Measurements from ENCODE around the gene PFN4.
"Not testable (repeated sequence)": the region's sequence is repeated elsewhere in the genome, so short reads cannot be mapped to it uniquely, and the experiment has no call there.

The PFN4 gene

GRCh38 chr2:24111407-24111901 lies 11.7 kb downstream of the PFN4 start:
- DNase-seq (ENCODE audit: low spot score): peak; percentile 41
- no peak for FAIRE-seq

- FAIRE-seq (no peak), DNase-seq (ENCODE audit: low spot score) (no peak)
Observed at GRCh38 chr2:24110660-24111303, 12.4 kb downstream of the PFN4 start.

DNA sequence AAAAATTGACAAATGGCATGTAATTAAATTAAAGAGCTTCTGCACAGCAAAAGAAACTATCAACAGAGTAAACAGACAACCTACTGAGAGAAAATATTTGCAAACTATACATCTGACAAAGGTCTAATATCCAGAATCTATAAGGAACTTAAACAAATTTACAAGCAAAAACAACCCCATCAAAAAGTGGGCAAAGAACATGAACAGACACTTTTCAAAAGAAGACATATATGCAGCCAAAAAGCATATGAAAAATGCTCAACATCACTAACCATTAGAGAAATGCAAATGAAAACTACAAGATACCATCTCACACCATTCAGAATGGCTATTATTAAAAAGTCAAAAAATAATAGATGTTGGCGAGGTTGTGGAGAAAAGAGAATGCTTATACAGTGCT lies 13.7 kb downstream of the PFN4 start:
- DNase-seq (ENCODE audit: low spot score); FAIRE-seq: not testable (repeated sequence)

GRCh38 chr2:24107336-24107735 lies 15.8 kb downstream of the PFN4 start:
- DNase-seq (ENCODE audit: low spot score) (no peak), FAIRE-seq (no peak)

DNA sequence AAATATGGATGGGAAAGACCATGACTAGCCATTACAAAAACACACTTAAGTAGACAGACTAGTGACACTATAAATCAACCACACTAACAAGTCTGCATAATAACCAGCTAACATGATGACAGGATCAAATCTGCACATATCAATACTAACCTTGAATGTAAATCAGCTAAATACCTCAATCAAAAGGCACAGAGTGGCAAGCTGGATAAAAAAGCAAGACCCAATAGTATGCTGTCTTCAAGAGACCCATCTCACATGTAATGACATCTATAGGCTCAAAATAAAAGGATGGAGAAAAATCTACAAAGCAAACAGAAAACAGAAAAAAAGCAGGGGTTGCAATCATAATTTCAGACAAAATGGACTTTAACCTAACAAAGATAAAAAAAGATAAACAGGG lies 16.3 kb downstream of the PFN4 start:
- FAIRE-seq (no peak), DNase-seq (ENCODE audit: low spot score) (no peak)

GRCh38 chr2:24105816-24106215 lies 17.3 kb downstream of the PFN4 start:
- FAIRE-seq (no peak), DNase-seq (ENCODE audit: low spot score) (no peak)

DNA sequence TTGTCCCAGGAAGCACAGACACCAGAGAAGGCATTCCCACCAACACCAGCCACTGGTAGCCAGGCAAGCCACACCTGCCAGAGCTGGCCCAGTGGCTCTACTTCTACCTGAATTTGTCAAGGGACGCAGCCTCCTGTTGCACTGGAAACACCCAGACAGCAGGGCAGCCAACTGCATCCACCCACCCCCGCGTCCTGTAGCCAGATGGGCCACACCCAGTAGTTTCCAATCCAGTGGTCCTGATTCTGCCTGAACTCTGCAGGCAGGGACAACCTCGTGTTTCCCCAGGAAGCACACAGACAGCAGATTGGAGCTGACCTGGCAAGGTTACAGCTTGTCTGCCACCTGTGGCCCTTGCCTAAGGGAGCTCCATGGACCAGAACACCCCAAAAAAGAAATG lies 18.2 kb downstream of the PFN4 start:
- no peak for FAIRE-seq

GRCh38 chr2:24104110-24104650 lies 19.0 kb downstream of the PFN4 start:
- DNase-seq (ENCODE audit: low spot score) (no peak), FAIRE-seq (no peak)

More for the DNA sequence above, 18.2 kb downstream of the PFN4 start:
- DNase-seq (ENCODE audit: low spot score): no peak

DNA sequence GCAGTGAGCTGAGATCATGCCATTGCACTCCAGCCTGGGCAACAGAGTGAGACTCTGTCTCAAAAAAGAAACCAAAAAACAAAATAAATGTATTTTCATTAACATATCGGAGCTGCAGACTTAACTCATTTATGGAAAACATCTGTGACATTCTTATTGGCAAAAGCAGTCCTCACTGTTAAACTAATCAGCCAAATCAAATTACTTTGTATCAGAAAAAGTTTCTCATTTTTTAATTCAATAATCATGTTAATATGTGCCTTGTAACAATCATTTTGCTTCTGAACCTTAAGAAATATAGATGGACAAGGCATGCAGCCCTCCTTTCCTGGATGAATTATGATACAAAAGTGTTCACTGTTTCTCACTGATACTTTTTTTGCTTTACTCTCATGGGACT lies 20.5 kb downstream of the PFN4 start:
- FAIRE-seq (no peak), DNase-seq (ENCODE audit: low spot score) (no peak)

GRCh38 chr2:24101992-24102391 lies 21.1 kb downstream of the PFN4 start:
- no peak for DNase-seq (ENCODE audit: low spot score)
- FAIRE-seq: no peak

GRCh38 chr2:24100732-24101131 lies 22.4 kb downstream of the PFN4 start:
- not testable (repeated sequence) for FAIRE-seq; DNase-seq (ENCODE audit: low spot score)

DNA sequence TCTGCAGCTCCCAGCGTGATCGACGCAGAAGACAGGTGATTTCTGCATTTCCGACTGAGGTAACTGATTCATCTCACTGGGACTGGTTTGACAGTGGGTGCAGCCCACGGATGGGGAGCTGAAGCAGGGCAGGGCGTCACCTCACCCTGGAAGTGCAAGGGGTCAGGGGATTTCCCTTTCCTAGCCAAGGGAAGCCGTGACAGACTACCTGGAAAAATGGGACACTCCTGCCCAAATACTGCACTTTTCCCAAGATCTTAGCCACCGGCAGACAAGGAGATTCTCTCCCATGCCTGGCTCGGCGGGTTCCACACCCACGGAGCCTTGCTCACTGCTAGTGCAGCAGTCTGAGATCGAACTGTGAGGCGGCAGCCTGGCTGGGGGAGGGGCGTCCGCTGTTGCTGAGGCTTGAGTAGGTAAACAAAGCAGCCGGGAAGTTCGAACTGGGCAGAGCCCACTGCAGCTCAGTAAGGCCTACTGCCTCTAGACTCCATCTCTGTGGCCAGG lies 27.9 kb downstream of the PFN4 start:
- DNase-seq (ENCODE audit: low spot score); FAIRE-seq: not testable (repeated sequence)

GRCh38 chr2:24093270-24093669 lies 29.9 kb downstream of the PFN4 start:
- DNase-seq (ENCODE audit: low spot score); FAIRE-seq: not testable (repeated sequence)

DNA sequence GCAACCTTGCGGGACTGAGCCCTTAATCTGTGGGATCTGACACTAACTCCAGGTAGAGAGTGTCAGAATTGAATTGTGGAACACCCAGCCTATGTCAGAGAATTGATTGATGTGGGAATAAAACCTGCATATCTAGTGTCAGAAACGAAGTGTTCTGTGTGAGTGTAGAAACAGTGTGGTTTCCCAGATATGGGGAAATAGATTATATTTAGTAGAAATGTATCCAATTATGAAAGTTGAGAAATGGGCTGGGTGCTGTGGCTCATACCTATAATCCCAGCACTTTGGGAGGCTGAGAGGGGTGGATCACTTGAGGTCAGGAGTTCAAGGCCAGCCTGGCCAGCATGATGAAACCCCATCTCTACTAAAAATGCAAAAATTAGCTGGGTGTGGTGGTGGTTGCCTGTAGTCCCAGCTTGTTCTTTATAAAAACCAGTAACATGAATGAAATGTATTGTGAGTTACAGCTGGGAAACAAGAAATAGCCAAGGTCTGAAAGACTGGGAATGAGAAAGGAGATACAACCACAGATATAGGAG lies 34.2 kb downstream of the PFN4 start:
- no peak for FAIRE-seq

GRCh38 chr2:24087032-24087431 lies 36.1 kb downstream of the PFN4 start:
- FAIRE-seq: no peak
- DNase-seq (ENCODE audit: low spot score): no peak

More for the DNA sequence above, 34.2 kb downstream of the PFN4 start:
- DNase-seq (ENCODE audit: low spot score): no peak

DNA sequence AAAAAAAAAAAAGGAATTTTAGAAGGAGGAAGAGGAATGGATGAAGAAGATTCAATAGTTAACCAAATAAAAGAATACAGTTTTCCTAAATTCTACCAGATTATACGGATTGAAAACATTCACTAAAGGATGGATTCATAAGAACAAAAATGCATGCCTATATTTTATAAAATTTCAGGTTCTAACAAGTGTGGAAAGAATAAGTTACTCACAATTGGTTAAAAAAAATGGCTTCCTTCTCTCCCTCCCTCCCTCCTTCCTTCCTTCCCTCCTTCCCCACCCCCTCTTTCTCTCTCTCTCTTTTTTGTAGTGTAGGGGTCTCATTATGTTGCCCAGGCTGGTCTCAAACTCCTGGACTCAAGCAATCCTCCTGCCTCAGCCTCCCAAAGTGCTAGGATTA lies 36.9 kb downstream of the PFN4 start:
- FAIRE-seq: no peak
- DNase-seq (ENCODE audit: low spot score): no peak

DNA sequence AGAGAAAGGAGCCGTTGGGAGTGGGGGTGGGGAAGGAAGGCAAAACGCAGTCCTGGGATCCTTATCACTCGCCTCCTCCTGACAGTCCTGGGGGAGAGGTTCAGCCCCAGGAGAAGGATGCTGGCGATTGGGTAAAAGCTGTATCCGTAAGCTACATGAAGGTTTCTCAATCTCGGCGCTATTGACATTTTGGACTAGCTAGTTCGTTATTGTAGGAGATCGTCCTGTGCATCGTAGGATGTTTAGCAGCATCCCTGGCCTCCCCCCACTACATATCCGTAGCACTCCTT lies 38.0 kb downstream of the PFN4 start:
- DNase-seq (ENCODE audit: low spot score) (no peak), FAIRE-seq (no peak)

DNA sequence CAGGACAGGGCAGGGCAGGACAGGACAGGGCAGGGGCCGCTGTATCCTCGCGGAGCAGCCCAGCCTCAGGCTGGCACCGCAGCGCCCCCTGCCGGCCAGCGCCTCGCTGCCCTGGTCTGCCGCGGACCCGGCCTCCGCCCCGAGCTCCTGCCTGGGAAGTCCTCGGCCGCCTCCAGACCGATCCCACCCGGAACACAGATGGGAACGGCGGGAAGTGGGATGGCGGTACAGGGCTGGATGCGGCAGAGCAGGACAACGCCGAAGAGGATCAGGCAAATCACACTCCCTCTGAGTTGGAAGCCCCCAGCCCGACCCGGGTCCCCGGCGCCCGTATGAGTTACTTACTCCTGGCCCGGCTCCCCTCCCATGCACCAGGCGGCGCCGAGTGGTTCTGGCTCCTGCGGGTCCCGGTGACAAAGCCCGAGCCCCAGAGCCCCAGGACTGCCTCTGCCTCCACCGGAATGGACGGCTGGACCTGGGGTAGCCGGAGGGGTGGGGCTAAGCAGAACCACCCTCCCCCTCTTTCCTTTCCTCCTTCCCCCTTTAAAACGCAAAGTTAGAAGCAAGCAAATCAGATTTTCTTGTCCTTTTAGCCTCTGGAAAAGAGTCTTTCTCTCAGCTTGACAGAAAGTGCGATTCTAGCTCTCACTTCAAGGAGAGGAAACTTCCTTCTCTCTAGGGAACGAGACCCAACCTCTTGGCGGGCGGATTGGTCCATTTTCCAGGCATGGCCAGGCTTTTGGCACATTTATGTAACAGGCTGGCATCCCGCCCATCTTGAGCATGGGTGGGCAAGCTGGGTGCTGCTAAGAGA lies 38.5 kb downstream of the PFN4 start, which contains the start of gene TP53I3:
Gene TP53I3 (minus strand): TSS at position 449 of the 814 bp plus-strand sequence. CDS start 508 bp downstream, outside the sequence.
- DNase-seq (ENCODE audit: low spot score) (peak; percentile 76), FAIRE-seq (no peak)

- no peak for FAIRE-seq
- no peak for DNase-seq (ENCODE audit: low spot score)
Observed at GRCh38 chr2:24083567-24084385, 39.4 kb downstream of the PFN4 start.

DNA sequence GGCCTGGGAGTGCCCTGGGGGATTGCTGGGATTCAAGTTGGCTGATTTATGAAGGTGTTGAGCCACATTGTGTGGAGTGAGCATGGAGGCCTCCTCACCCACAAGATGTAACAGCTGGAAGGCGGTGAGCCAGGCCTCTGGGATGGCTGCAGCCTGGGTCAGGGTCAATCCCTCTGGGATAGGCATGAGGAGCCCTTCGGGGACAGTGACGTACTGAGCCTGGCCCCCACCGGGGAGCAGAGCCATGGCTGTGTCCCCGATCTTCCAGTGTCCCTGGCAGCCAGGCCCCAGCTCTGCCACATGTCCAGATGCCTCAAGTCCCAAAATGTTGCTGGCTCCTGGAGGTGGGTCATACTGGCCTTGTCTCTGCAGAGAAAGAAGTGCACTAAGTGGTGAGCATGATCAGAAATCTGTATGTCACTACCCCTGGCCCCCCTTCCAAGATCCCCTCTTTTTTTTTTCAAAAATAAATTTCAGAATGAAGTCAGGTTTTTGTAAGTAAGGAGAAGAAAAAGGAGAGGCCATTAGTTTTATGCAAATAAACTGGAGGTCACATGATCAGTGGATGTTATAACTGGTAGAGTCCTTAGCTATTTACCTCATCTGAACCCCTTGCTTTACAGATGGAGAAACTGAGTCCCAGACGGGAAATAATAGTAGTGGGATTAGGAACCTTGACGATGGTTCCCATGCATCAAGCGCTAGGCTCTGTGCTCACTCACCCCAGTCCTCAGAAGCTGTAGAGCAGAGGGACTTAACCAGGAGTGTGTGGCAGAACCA lies 40.2 kb downstream of the PFN4 start:
- DNase-seq (ENCODE audit: low spot score) (no peak), FAIRE-seq (no peak)
